Caco-2 (cell line): ENCODE results near the gene POLR3G. TPM values are rescaled to one million over a fixed set of nuclear protein-coding genes. Genes with fewer than 3 reads are reported as not detected.

Source experiments
- BruUV-seq: library from RNA; stranded (reverse); fragments of 400-500 nt; replicated peaks from 2 replicates; lab custom pipeline; 2021; lab: Mats Ljungman, UMichigan
- CTCF ChIA-PET: fragments of 300-600 bp; sonication (Branson Sonifier 250); formaldehyde crosslinking; loops from one replicate; lab custom pipeline; 2022; ENCODE audit warnings: antibody characterized with exemption; lab: Charles Lee
- POLR2A ChIA-PET: fragments of 300-600 bp; sonication (Branson Sonifier 250); formaldehyde crosslinking; loops from one replicate; lab custom pipeline; 2022; ENCODE audit warnings: antibody characterized with exemption; lab: Charles Lee
- DNase-seq, 2 experiments: peaks; one replicate each; pipeline versions ENCODE4 v3.0.0 to v3.0.0-alpha.2; 2020 to 2022
- H3K27me3 ChIP-seq: replicated peaks from 2 replicates; pipeline ENCODE4 v1.6.0; 2011; ENCODE audit warnings: low read length; ENCODE audit not compliant: control insufficient read depth, insufficient read depth
- H3K36me3 ChIP-seq: 2 replicates; pipeline ENCODE4 v1.5.1; 2011; ENCODE audit warnings: low read length; ENCODE audit not compliant: control insufficient read depth, insufficient read depth
- H3K4me1 ChIP-seq: fragments of 250-450 bp; sonication (Bioruptor Pico); 2 replicates; pipeline ENCODE4 v1.5.1; 2020; ENCODE audit warnings: mild to moderate bottlenecking
- H3K4me3 ChIP-seq: 2 replicates; pipeline ENCODE4 v1.5.1; 2011; ENCODE audit warnings: low read depth, mild to moderate bottlenecking, control low read depth, low read length
- H3K9me3 ChIP-seq: fragments of 250-450 bp; sonication (Bioruptor Pico); 2 replicates; pipeline ENCODE4 v1.5.1; 2020; ENCODE audit warnings: mild to moderate bottlenecking, moderate library complexity
- H3K27ac Mint-ChIP-seq: one replicate; pipeline ENCODE4 v1.8.0; 2022; ENCODE audit warnings: mixed read lengths; ENCODE audit not compliant: unreplicated experiment
- H3K27me3 Mint-ChIP-seq: one replicate; pipeline ENCODE4 v1.8.0; 2022; ENCODE audit warnings: mixed read lengths; ENCODE audit not compliant: insufficient read depth, unreplicated experiment
- H3K36me3 Mint-ChIP-seq: one replicate; pipeline ENCODE4 v1.8.0; 2022; ENCODE audit warnings: mild to moderate bottlenecking, mixed read lengths; ENCODE audit not compliant: insufficient read depth, unreplicated experiment
- H3K4me1 Mint-ChIP-seq: one replicate; pipeline ENCODE4 v1.8.0; 2022; ENCODE audit warnings: low read depth, mixed read lengths; ENCODE audit not compliant: unreplicated experiment
- H3K4me3 Mint-ChIP-seq: one replicate; pipeline ENCODE4 v1.8.0; 2022; ENCODE audit warnings: mild to moderate bottlenecking, moderate library complexity, mixed read lengths; ENCODE audit not compliant: unreplicated experiment
- H3K9me3 Mint-ChIP-seq: one replicate; pipeline ENCODE4 v1.8.0; 2022; ENCODE audit warnings: mixed read lengths; ENCODE audit not compliant: unreplicated experiment
- intact Hi-C: fragments of 100-400 bp; cut with micrococcal nuclease; formaldehyde crosslinking; loops from one replicate; pipeline ENCODE4 v1.10.0; 2022; ENCODE audit not compliant: unreplicated experiment
- total RNA-seq: library from RNA; stranded (reverse); gene quantifications from 2 replicates; pipeline ENCODE4 v1.2.3, GENCODE V29; 2022
- TF ChIP-seq, protein P1 (sequence below), 2 experiments: fragments of 200-600 bp in 1 of 2; IDR thresholded peaks; 1 replicate in 1 of 2; 2 replicates in 1 of 2; pipeline versions ENCODE4 v1.5.1 to v1.8.0; 2011 to 2022; ENCODE audit warnings: antibody characterized with exemption in 1 of 2, control low read depth in 1 of 2, inconsistent platforms in 1 of 2, low read depth in 1 of 2, low read length in 1 of 2, mild to moderate bottlenecking in 1 of 2, moderate library complexity in 1 of 2; ENCODE audit not compliant: insufficient read depth in 1 of 2, severe bottlenecking in 1 of 2, unreplicated experiment in 1 of 2

POLR3G gene
- total RNA-seq, 1 experiment from 2014 or later, result 5.4 TPM

- intact Hi-C loops, result loop anchor here (1.0 kb wide), 2 partner anchors 13 to 23 kb away; partner anchors contain the start of gene ADGRV1
- Histone ChIP-seq H3K9me3 (no peaks in the 10 kb centered on the region), H3K4me3 (no peak overlapping the region), H3K4me1 (peaks cover 18% of the 10 kb centered on the region), H3K27me3 (no peaks in the 10 kb centered on the region), H3K36me3 (no peaks in the 10 kb centered on the region)
- Mint-ChIP-seq H3K36me3 (peaks cover 2% of the 10 kb centered on the region), H3K27me3 (no peaks in the 10 kb centered on the region), H3K4me1 (peaks cover 14% of the 10 kb centered on the region), H3K4me3 (no peak overlapping the region), H3K27ac (no peak overlapping the region), H3K9me3 (no peaks in the 10 kb centered on the region)
- ChIA-PET POLR2A (no interaction called here), CTCF (interaction anchor here (0.6 kb wide), 1 partner anchor 95 kb away, joined by 7 read pairs; no protein-coding TSS in a partner anchor)
- DNase-seq, result no peak
- BruUV-seq, result no TSS peak
- TF ChIP-seq, protein P1, sequence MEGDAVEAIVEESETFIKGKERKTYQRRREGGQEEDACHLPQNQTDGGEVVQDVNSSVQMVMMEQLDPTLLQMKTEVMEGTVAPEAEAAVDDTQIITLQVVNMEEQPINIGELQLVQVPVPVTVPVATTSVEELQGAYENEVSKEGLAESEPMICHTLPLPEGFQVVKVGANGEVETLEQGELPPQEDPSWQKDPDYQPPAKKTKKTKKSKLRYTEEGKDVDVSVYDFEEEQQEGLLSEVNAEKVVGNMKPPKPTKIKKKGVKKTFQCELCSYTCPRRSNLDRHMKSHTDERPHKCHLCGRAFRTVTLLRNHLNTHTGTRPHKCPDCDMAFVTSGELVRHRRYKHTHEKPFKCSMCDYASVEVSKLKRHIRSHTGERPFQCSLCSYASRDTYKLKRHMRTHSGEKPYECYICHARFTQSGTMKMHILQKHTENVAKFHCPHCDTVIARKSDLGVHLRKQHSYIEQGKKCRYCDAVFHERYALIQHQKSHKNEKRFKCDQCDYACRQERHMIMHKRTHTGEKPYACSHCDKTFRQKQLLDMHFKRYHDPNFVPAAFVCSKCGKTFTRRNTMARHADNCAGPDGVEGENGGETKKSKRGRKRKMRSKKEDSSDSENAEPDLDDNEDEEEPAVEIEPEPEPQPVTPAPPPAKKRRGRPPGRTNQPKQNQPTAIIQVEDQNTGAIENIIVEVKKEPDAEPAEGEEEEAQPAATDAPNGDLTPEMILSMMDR (IDR thresholded peaks at IDR 0.05; ENCODE audit: insufficient read depth in 1 of 2, low read depth in 1 of 2, low read length in 1 of 2, severe bottlenecking in 1 of 2, unreplicated experiment in 1 of 2), result no peak
Observed at GRCh38 chr5:90534922-90535321, 60.3 kb downstream of the POLR3G start.

DNA sequence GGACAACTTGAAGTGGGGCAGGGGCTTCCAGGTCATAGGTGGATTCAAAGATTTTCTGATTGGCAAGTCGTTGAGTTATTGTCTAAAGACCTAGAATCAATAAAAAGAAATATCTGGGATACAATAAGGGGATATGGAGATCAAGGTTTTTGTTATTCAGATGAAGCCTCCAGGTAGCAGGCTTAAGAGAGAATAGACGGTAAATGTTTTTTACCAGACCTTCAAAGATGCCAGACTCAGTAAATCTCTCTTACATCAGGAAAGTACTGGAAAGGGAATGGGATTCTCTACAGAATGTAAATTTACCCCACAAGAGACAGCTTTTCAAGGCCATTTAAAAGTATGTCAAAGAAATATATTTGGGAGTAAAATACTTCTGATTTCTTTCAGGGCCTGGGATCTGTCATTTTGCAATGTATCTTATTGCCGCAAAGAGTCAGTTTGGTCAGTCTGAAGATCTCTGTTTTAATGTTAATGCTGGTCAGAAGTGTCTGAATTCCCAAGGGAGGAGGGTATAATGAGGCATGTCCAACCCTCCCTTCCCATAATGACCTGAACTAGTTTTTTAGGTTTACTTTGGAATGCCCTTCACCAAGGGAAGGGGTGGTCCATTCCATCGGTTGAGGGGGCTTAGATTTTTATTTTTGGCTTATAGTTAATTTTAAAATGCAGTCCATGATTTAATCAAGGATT is 68.3 kb downstream of the POLR3G start:
- BruUV-seq, result no TSS peak
- H3K36me3 ChIP-seq, result no peaks in the 10 kb centered on the region
- no peaks in the 10 kb centered on the region for H3K4me1 Mint-ChIP-seq
- TF ChIP-seq, protein P1 (IDR thresholded peaks at IDR 0.05; ENCODE audit: insufficient read depth in 1 of 2, low read depth in 1 of 2, low read length in 1 of 2, severe bottlenecking in 1 of 2, unreplicated experiment in 1 of 2), result no peak
- ChIA-PET CTCF (no interaction called here), POLR2A (no interaction called here)
- peaks cover 5% of the 10 kb centered on the region for H3K36me3 Mint-ChIP-seq
- intact Hi-C loops, result no loop called here
- no peak for DNase-seq
- peaks cover 18% of the 10 kb centered on the region for H3K4me1 ChIP-seq
- no peak overlapping the region for H3K4me3 Mint-ChIP-seq
- no peaks in the 10 kb centered on the region for H3K27me3 Mint-ChIP-seq
- H3K27ac Mint-ChIP-seq, result no peak overlapping the region
- no peaks in the 10 kb centered on the region for H3K9me3 Mint-ChIP-seq
- H3K9me3 ChIP-seq, result no peaks in the 10 kb centered on the region
- no peak overlapping the region for H3K4me3 ChIP-seq
- no peaks in the 10 kb centered on the region for H3K27me3 ChIP-seq

- H3K36me3 Mint-ChIP-seq, result peaks cover 5% of the 10 kb centered on the region
- Histone ChIP-seq H3K27me3 (no peaks in the 10 kb centered on the region), H3K4me1 (peaks cover 26% of the 10 kb centered on the region), H3K36me3 (no peaks in the 10 kb centered on the region), H3K9me3 (no peaks in the 10 kb centered on the region), H3K4me3 (no peak overlapping the region)
- ChIA-PET CTCF (interaction anchor here (0.6 kb wide), 1 partner anchor 106 kb away, joined by 4 read pairs; no protein-coding TSS in a partner anchor), POLR2A (no interaction called here)
- TF ChIP-seq, protein P1 (IDR thresholded peaks at IDR 0.05; ENCODE audit: insufficient read depth in 1 of 2, low read depth in 1 of 2, low read length in 1 of 2, severe bottlenecking in 1 of 2, unreplicated experiment in 1 of 2), result no peak
- no peak overlapping the region for H3K27ac Mint-ChIP-seq
- DNase-seq, result no peak
- H3K4me3 Mint-ChIP-seq, result no peak overlapping the region
- H3K27me3 Mint-ChIP-seq, result no peaks in the 10 kb centered on the region
- intact Hi-C loops, result no loop called here
- H3K9me3 Mint-ChIP-seq, result no peaks in the 10 kb centered on the region
- no TSS peak for BruUV-seq
- H3K4me1 Mint-ChIP-seq, result no peaks in the 10 kb centered on the region
Observed at GRCh38 chr5:90545511-90545910, 70.8 kb downstream of the POLR3G start.
